GM12878 (cell line): ENCODE measurements around the gene FPGS. TPM values are rescaled to one million over a fixed set of nuclear protein-coding genes. Genes with fewer than 3 reads are reported as not detected.

Experiments used
- ATAC-seq: fragments of 200-7000 bp; cut with Tn5 transposase; 3 replicates; pipeline ENCODE4 v1.9.1; 2020; ENCODE audit warnings: mild to moderate bottlenecking, moderate library complexity
- BruUV-seq: library from RNA; stranded (reverse); fragments of 400-500 nt; replicated peaks from 2 replicates; lab custom pipeline; 2021; lab: Mats Ljungman, UMichigan
- CTCF ChIA-PET: fragments of 300-600 bp; sonication (Branson Sonifier 250); formaldehyde crosslinking; extraction: SDS; loops from one replicate; lab custom pipeline; 2021; ENCODE audit warnings: inconsistent platforms; lab: Yijun Ruan, JAX
- POLR2A ChIA-PET: fragments of 350-600 bp; formaldehyde crosslinking; extraction: SDS; loops from one replicate; lab custom pipeline; 2021; ENCODE audit warnings: inconsistent platforms; lab: Charles Lee
- RAD21 ChIA-PET: fragments of 300-600 bp; sonication (Branson Sonifier 250); formaldehyde crosslinking; loops from one replicate; lab custom pipeline; 2023; ENCODE audit warnings: antibody characterized with exemption; ENCODE audit not compliant: unreplicated experiment; lab: Charles Lee
- SMC1A ChIA-PET: fragments of 300-600 bp; sonication (Branson Sonifier 250); formaldehyde crosslinking; loops from one replicate; lab custom pipeline; 2023; ENCODE audit not compliant: unreplicated experiment, uncharacterized antibody; lab: Charles Lee
- DNase-seq: peaks from one replicate; pipeline ENCODE4 v3.0.0-alpha.2; 2011; ENCODE audit warnings: low read depth, low spot score
- FAIRE-seq: peaks from 3 replicates; lab custom pipeline; 2011; peaks lifted over from hg19 to GRCh38; lab: Jason Lieb, UNC
- H2AFZ ChIP-seq: 2 replicates; pipeline ENCODE4 v1.6.0; 2011; ENCODE audit warnings: low read depth, low read length, control low read depth; ENCODE audit not compliant: control insufficient read depth
- H3K27ac ChIP-seq: 2 replicates; pipeline ENCODE4 v1.5.1; 2011; ENCODE audit warnings: control low read depth; ENCODE audit not compliant: control insufficient read depth, insufficient read depth
- H3K27me3 ChIP-seq, 2 experiments: replicated peaks in 1 of 2; 2 replicates each; pipeline versions ENCODE4 v1.6.0 to v1.6.1; 2011; ENCODE audit warnings: low read length in 1 of 2; ENCODE audit not compliant: control insufficient read depth in 2 of 2, insufficient read depth in 2 of 2
- H3K36me3 ChIP-seq, 2 experiments: 2 replicates each; pipeline ENCODE4 v1.5.1; 2011; ENCODE audit warnings: low read length in 1 of 2; ENCODE audit not compliant: control insufficient read depth in 2 of 2, insufficient read depth in 2 of 2
- H3K4me1 ChIP-seq: 2 replicates; pipeline ENCODE4 v1.6.1; 2011; ENCODE audit warnings: mild to moderate bottlenecking, low read length, moderate library complexity, mixed read lengths; ENCODE audit not compliant: control insufficient read depth, insufficient read depth
- H3K4me2 ChIP-seq: 2 replicates; pipeline ENCODE4 v1.6.0; 2011; ENCODE audit warnings: control low read depth; ENCODE audit not compliant: control insufficient read depth, insufficient read depth
- H3K4me3 ChIP-seq: fragments of 200-600 bp; sonication (generic); 2 replicates; pipeline ENCODE4 v1.5.1; 2016
- H3K79me2 ChIP-seq: 2 replicates; pipeline ENCODE4 v1.6.0; 2011; ENCODE audit warnings: low read length; ENCODE audit not compliant: control insufficient read depth, insufficient read depth
- H3K9ac ChIP-seq: 2 replicates; pipeline ENCODE4 v1.8.0; 2011; ENCODE audit warnings: low read length, control low read depth, mixed read lengths; ENCODE audit not compliant: control insufficient read depth, insufficient read depth
- H3K9me3 ChIP-seq: replicated peaks from 3 replicates; pipeline ENCODE4 v1.5.1; 2011; ENCODE audit warnings: mild to moderate bottlenecking, low read length; ENCODE audit not compliant: control insufficient read depth, insufficient read depth
- H4K20me1 ChIP-seq: 2 replicates; pipeline ENCODE4 v1.6.0; 2011; ENCODE audit not compliant: control insufficient read depth, insufficient read depth
- HDAC6 ChIP-seq: fragments of 200-600 bp; sonication (generic); IDR thresholded peaks from one replicate; pipeline ENCODE4 v1.8.0; 2017; ENCODE audit warnings: antibody characterized with exemption; ENCODE audit not compliant: unreplicated experiment
- KDM1A ChIP-seq: fragments of 200-600 bp; sonication (generic); IDR thresholded peaks from 2 replicates; pipeline ENCODE4 v1.6.1; 2016; ENCODE audit warnings: borderline replicate concordance
- NR2C2 ChIP-seq: IDR thresholded peaks from 2 replicates; pipeline ENCODE4 v1.6.1; 2011; ENCODE audit warnings: borderline replicate concordance, low read depth; ENCODE audit not compliant: control insufficient read depth, insufficient read length
- PKNOX1 ChIP-seq: fragments of 450-650 bp; IDR thresholded peaks from 2 replicates; pipeline ENCODE4 v1.6.1; 2016; ENCODE audit warnings: mild to moderate bottlenecking
- POLR2AphosphoS5 ChIP-seq: IDR thresholded peaks from 2 replicates; pipeline ENCODE4 v1.6.1; 2011; ENCODE audit warnings: mild to moderate bottlenecking, low read length, inconsistent platforms
- RAD51 ChIP-seq: fragments of 450-650 bp; IDR thresholded peaks from 2 replicates; pipeline ENCODE4 v1.6.1; 2016; ENCODE audit warnings: moderate library complexity, mild to moderate bottlenecking, inconsistent platforms
- RB1 ChIP-seq: fragments of 450-650 bp; formaldehyde crosslinking; IDR thresholded peaks from 2 replicates; pipeline ENCODE4 v1.6.1; 2017; ENCODE audit warnings: mild to moderate bottlenecking, borderline replicate concordance
- SIN3A ChIP-seq: IDR thresholded peaks from 2 replicates; pipeline ENCODE4 v1.6.1; 2012; ENCODE audit warnings: low read depth, low read length, improper control_type of control experiment
- TARDBP ChIP-seq: IDR thresholded peaks from 2 replicates; pipeline ENCODE4 v1.6.1; 2016; ENCODE audit warnings: borderline replicate concordance
- TCF12 ChIP-seq: IDR thresholded peaks from 2 replicates; pipeline ENCODE4 v1.6.1; 2011; ENCODE audit warnings: low read depth, mild to moderate bottlenecking, low read length
- WRNIP1 ChIP-seq: IDR thresholded peaks from 2 replicates; pipeline ENCODE4 v1.6.1; 2011; ENCODE audit warnings: low read depth, low read length, improper control_type of control experiment, borderline replicate concordance
- ZNF687 ChIP-seq: fragments of 450-650 bp; IDR thresholded peaks from 2 replicates; pipeline ENCODE4 v1.6.1; 2017; ENCODE audit warnings: mild to moderate bottlenecking, moderate library complexity
- ZSCAN29 ChIP-seq: fragments of 450-650 bp; IDR thresholded peaks from 2 replicates; pipeline ENCODE4 v1.6.1; 2017; ENCODE audit warnings: mild to moderate bottlenecking, moderate library complexity
- WGBS: methylation state at CpG from one replicate; pipeline ENCODE4 v1.1.6; 2016; ENCODE audit warnings: low lambda C conversion rate; ENCODE audit not compliant: insufficient replicate concordance, insufficient coverage; ENCODE audit errors: missing lambda C conversion rate; 5-methylcytosine and 5-hydroxymethylcytosine counted together
- in situ Hi-C: fragments of 300-500 bp; cut with MboI; formaldehyde crosslinking; loops from 9 replicates; pipeline ENCODE4 v1.14.3; 2018; ENCODE audit warnings: mixed read lengths
- intact Hi-C: fragments of 100-400 bp; cut with micrococcal nuclease; formaldehyde crosslinking; loops from one replicate; pipeline ENCODE4 v1.14.2; 2022; ENCODE audit not compliant: unreplicated experiment
- polyA plus RNA-seq, 11 experiments: library from polyadenylated mRNA; depleted of rRNA in 4 of 11; unstranded in 6 of 11; stranded (reverse) in 5 of 11; fragments of >200 nt; fragmentation: Nextera tagmentation in 4 of 11; fragmentation: Illumina TruSeq in 1 of 11; extraction: Ambion mirVana in 4 of 11; extraction: Trizol in 1 of 11; gene quantifications; 1 replicate in 1 of 11; 2 replicates in 10 of 11; pipeline versions ENCODE4 v1.2.1 to v1.2.3, GENCODE V29; 2011 to 2016; ENCODE audit warnings: inconsistent platforms in 2 of 11, missing spikeins in 2 of 11, low read depth in 1 of 11
- total RNA-seq, 4 experiments: library from RNA; depleted of rRNA in 3 of 4; stranded (reverse); fragments of >200 nt in 3 of 4; fragmentation: Illumina TruSeq in 1 of 4; extraction: Trizol in 1 of 4; gene quantifications; 2 replicates each; pipeline versions ENCODE4 v1.2.1 to v1.2.3, GENCODE V29; 2013 to 2021
- TF ChIP-seq, protein P1 (sequence below): IDR thresholded peaks from 2 replicates; pipeline ENCODE4 v1.6.1; 2012; ENCODE audit warnings: low read depth, low read length, improper control_type of control experiment
- TF ChIP-seq, protein P2 (sequence below): fragments of 450-650 bp; IDR thresholded peaks from 2 replicates; pipeline ENCODE4 v1.6.1; 2017; ENCODE audit warnings: mild to moderate bottlenecking
- TF ChIP-seq, protein P3 (sequence below): IDR thresholded peaks from 2 replicates; pipeline ENCODE4 v1.6.1; 2012; ENCODE audit warnings: low read depth, low read length, improper control_type of control experiment

Gene FPGS
- total and polyA plus RNA-seq, 10 of the 15 experiments (the other 5 are each of a cell fraction or from before 2014, with no cell fraction given), result 1.2 to 127 (median 80.4) TPM

DNA sequence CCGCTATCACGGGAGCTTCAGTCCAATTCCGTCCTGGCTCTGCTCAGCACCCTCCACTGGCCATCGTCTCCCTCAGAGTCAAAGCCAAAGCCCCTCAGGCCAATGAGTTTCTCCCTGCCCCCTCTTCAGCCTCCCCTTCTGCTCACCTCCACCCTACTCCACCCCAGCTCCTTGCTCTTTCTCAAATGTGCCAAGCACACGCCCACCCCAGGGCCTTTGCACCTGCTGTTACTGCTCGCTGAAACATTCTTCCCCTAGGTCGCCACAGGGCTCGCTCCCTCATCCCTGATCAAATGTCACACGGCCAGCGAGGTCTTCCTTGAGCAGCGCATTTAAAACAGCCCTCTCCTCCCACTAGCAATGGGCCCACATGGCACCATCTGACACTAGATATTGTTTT lies 58.1 kb downstream of the FPGS start:
- ATAC-seq (no peak), FAIRE-seq (no peak), DNase-seq (no peak)
- Histone ChIP-seq H3K4me2 (no peak overlapping the region), H4K20me1 (no peaks in the 10 kb centered on the region), H3K4me3 (no peak overlapping the region), H3K9ac (no peak overlapping the region), H3K36me3 (no peaks in the 10 kb centered on the region), H3K9me3 (no peaks in the 10 kb centered on the region), H3K27ac (no peak overlapping the region), H3K79me2 (no peaks in the 10 kb centered on the region), H3K27me3 (no peaks in the 10 kb centered on the region), H2AFZ (no peak overlapping the region), H3K4me1 (peaks cover 21% of the 10 kb centered on the region)
- WGBS, result 88% methylated on average over 10 of the region's 11 CpGs
- SMC1A ChIA-PET, result no interaction called here
- intact Hi-C loops, result no loop called here
- BruUV-seq, result no TSS peak
- RAD21 ChIA-PET, result interaction anchor here (1.3 kb wide), 1 partner anchor 126 kb away, joined by 5 read pairs; the partner anchor contains the start of gene TOR2A
- in situ Hi-C loops, result no loop called here
- POLR2A ChIA-PET, result no interaction called here
- CTCF ChIA-PET, result interaction anchor here (0.5 to 3.1 kb wide), 4 partner anchors 8 to 126 kb away, joined by 3 to 14 read pairs (median 4); partner anchors contain the start of gene TOR2A
- TF ChIP-seq SIN3A (no peak), NR2C2 (no peak), HDAC6 (no peak), RAD51 (no peak), TARDBP (no peak), PKNOX1 (no peak), WRNIP1 (no peak), RB1 (no peak), ZNF687 (no peak), ZSCAN29 (no peak), KDM1A (no peak), POLR2AphosphoS5 (no peak), TCF12 (no peak)
- TF ChIP-seq, protein P1, sequence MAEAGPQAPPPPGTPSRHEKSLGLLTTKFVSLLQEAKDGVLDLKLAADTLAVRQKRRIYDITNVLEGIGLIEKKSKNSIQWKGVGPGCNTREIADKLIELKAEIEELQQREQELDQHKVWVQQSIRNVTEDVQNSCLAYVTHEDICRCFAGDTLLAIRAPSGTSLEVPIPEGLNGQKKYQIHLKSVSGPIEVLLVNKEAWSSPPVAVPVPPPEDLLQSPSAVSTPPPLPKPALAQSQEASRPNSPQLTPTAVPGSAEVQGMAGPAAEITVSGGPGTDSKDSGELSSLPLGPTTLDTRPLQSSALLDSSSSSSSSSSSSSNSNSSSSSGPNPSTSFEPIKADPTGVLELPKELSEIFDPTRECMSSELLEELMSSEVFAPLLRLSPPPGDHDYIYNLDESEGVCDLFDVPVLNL, result no peak
- TF ChIP-seq, protein P2, sequence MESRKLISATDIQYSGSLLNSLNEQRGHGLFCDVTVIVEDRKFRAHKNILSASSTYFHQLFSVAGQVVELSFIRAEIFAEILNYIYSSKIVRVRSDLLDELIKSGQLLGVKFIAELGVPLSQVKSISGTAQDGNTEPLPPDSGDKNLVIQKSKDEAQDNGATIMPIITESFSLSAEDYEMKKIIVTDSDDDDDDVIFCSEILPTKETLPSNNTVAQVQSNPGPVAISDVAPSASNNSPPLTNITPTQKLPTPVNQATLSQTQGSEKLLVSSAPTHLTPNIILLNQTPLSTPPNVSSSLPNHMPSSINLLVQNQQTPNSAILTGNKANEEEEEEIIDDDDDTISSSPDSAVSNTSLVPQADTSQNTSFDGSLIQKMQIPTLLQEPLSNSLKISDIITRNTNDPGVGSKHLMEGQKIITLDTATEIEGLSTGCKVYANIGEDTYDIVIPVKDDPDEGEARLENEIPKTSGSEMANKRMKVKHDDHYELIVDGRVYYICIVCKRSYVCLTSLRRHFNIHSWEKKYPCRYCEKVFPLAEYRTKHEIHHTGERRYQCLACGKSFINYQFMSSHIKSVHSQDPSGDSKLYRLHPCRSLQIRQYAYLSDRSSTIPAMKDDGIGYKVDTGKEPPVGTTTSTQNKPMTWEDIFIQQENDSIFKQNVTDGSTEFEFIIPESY, result no peak
- TF ChIP-seq, protein P3, sequence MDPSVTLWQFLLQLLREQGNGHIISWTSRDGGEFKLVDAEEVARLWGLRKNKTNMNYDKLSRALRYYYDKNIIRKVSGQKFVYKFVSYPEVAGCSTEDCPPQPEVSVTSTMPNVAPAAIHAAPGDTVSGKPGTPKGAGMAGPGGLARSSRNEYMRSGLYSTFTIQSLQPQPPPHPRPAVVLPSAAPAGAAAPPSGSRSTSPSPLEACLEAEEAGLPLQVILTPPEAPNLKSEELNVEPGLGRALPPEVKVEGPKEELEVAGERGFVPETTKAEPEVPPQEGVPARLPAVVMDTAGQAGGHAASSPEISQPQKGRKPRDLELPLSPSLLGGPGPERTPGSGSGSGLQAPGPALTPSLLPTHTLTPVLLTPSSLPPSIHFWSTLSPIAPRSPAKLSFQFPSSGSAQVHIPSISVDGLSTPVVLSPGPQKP, result no peak
